ENCODE results near the gene SPHK1.

The SPHK1 gene

DNA sequence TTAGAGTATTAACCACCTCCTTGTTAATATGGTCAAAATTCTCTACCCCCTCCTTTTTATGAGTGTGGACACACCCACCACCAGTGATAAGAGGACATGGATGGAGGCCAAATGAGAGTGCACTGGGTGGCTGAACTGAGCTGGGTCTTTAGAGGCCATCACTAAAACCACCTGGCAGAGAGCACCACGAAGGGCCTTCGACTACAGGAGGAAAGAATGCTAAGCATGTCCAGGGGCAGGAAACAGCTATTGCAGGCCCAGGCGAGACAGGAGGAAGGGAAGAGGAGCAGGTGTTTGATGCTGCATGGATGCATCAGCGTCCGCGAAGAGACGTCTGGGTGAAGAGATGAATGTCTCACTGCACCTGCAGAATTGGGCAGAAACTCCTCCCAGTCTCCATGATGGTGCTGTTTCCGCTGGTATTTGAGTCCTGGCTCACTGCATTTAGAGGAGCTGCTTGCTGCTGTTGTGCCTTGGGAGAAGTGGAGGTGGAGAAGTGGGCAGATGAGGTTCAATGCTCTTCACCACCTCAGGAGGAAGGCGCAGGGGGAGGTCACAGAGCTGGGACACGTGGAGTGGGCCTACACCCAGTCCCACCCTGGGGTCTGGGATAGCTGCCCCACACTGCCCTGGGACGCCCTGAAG, 33.2 kb downstream of the SPHK1 start:
- Histone ChIP-seq H3K9me3 (ENCODE audit: control insufficient read depth, low read length) (no peaks in the 10 kb centered on the region), H3K27me3 (replicated peaks; ENCODE audit: control insufficient read depth, insufficient read depth, low read length, poor library complexity, severe bottlenecking) (no peaks in the 10 kb centered on the region), H3K36me3 (ENCODE audit: control insufficient read depth, insufficient read depth, low read length) (peaks cover 4% of the 10 kb centered on the region), H3K4me3 (ENCODE audit: insufficient read depth, low read depth, low read length, poor library complexity, severe bottlenecking) (no peak overlapping the region), H3K4me1 (ENCODE audit: control insufficient read depth, insufficient read depth, low read length, poor library complexity, severe bottlenecking) (no peaks in the 10 kb centered on the region), H3K27ac (ENCODE audit: insufficient read depth, low read length, poor library complexity, severe bottlenecking) (no peak overlapping the region)
- DNase-seq, result no peak

- no peaks in the 10 kb centered on the region for H3K4me1 ChIP-seq (ENCODE audit: control insufficient read depth, insufficient read depth, low read length, poor library complexity, severe bottlenecking)
- no peak overlapping the region for H3K4me3 ChIP-seq (ENCODE audit: insufficient read depth, low read depth, low read length, poor library complexity, severe bottlenecking)
- H3K27me3 ChIP-seq (replicated peaks; ENCODE audit: control insufficient read depth, insufficient read depth, low read length, poor library complexity, severe bottlenecking), result no peaks in the 10 kb centered on the region
- no peak overlapping the region for H3K27ac ChIP-seq (ENCODE audit: insufficient read depth, low read length, poor library complexity, severe bottlenecking)
- H3K36me3 ChIP-seq (ENCODE audit: control insufficient read depth, insufficient read depth, low read length), result peaks cover 4% of the 10 kb centered on the region
- no peaks in the 10 kb centered on the region for H3K9me3 ChIP-seq (ENCODE audit: control insufficient read depth, low read length)
- no peak for DNase-seq
Observed at GRCh38 chr17:76419576-76420260, 35.3 kb downstream of the SPHK1 start.

DNA sequence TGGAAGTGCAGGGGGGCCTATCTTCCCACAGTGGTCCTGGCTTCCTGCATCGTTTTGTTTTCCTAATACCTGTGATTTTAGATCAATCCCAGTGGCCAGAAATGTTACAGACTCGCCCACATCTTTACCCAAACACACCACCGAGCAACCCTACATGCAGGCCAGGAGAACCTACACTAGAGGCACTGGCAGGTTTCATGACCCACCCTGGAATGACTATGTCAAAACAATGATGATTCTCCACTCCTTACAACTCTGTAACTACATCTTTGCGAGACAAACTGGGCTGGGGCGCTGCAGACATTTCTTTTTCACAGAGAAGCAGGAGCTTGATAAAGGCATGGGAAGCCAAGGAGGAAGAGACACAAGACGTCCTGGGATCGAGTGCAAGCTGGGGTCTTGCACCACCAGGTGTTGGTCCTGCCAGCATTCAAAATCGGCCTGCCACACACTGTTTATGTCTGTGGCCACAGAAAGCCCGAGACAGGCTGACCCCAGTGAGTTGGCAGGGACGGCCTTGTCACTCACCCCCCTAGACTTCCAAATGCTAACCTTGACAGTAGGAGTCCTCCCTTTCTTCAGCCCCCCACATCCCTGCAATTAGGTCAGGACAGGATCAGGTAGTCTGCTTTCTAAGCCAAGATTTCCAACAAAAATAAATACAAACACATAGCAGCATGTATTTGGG, 36.1 kb downstream of the SPHK1 start:
- Histone ChIP-seq H3K9me3 (ENCODE audit: control insufficient read depth, low read length) (no peaks in the 10 kb centered on the region), H3K4me1 (ENCODE audit: control insufficient read depth, insufficient read depth, low read length, poor library complexity, severe bottlenecking) (no peaks in the 10 kb centered on the region), H3K36me3 (ENCODE audit: control insufficient read depth, insufficient read depth, low read length) (peaks cover 4% of the 10 kb centered on the region), H3K27me3 (replicated peaks; ENCODE audit: control insufficient read depth, insufficient read depth, low read length, poor library complexity, severe bottlenecking) (no peaks in the 10 kb centered on the region), H3K4me3 (ENCODE audit: insufficient read depth, low read depth, low read length, poor library complexity, severe bottlenecking) (no peak overlapping the region), H3K27ac (ENCODE audit: insufficient read depth, low read length, poor library complexity, severe bottlenecking) (no peak overlapping the region)
- no peak for DNase-seq

DNA sequence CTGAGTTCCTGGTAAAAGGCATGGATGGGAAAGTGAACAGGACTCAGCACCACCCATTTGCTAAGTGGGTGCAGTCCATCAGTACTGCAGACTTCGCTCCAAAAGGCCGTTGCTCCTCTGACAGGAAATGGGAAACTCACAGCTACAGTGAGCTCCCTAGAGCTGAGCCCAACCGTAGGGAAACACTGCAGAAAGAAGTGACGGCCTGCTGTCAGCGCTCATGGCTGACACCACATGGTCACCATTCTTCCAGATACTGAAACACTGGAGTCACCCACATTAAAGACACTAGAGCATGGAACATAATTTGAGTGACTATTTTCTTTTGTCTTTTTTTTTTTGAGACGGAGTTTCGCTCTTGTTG, 36.6 kb downstream of the SPHK1 start:
- Histone ChIP-seq H3K27me3 (replicated peaks; ENCODE audit: control insufficient read depth, insufficient read depth, low read length, poor library complexity, severe bottlenecking) (no peaks in the 10 kb centered on the region), H3K4me3 (ENCODE audit: insufficient read depth, low read depth, low read length, poor library complexity, severe bottlenecking) (no peak overlapping the region), H3K9me3 (ENCODE audit: control insufficient read depth, low read length) (no peaks in the 10 kb centered on the region), H3K36me3 (ENCODE audit: control insufficient read depth, insufficient read depth, low read length) (peaks cover 4% of the 10 kb centered on the region), H3K27ac (ENCODE audit: insufficient read depth, low read length, poor library complexity, severe bottlenecking) (no peak overlapping the region), H3K4me1 (ENCODE audit: control insufficient read depth, insufficient read depth, low read length, poor library complexity, severe bottlenecking) (no peaks in the 10 kb centered on the region)
- no peak for DNase-seq

- no peaks in the 10 kb centered on the region for H3K27me3 ChIP-seq (replicated peaks; ENCODE audit: control insufficient read depth, insufficient read depth, low read length, poor library complexity, severe bottlenecking)
- DNase-seq, result no peak
- H3K4me3 ChIP-seq (ENCODE audit: insufficient read depth, low read depth, low read length, poor library complexity, severe bottlenecking), result no peak overlapping the region
- no peak overlapping the region for H3K27ac ChIP-seq (ENCODE audit: insufficient read depth, low read length, poor library complexity, severe bottlenecking)
- no peaks in the 10 kb centered on the region for H3K9me3 ChIP-seq (ENCODE audit: control insufficient read depth, low read length)
- peaks cover 4% of the 10 kb centered on the region for H3K36me3 ChIP-seq (ENCODE audit: control insufficient read depth, insufficient read depth, low read length)
- no peaks in the 10 kb centered on the region for H3K4me1 ChIP-seq (ENCODE audit: control insufficient read depth, insufficient read depth, low read length, poor library complexity, severe bottlenecking)
Observed at GRCh38 chr17:76422406-76422805, 38.0 kb downstream of the SPHK1 start.

DNA sequence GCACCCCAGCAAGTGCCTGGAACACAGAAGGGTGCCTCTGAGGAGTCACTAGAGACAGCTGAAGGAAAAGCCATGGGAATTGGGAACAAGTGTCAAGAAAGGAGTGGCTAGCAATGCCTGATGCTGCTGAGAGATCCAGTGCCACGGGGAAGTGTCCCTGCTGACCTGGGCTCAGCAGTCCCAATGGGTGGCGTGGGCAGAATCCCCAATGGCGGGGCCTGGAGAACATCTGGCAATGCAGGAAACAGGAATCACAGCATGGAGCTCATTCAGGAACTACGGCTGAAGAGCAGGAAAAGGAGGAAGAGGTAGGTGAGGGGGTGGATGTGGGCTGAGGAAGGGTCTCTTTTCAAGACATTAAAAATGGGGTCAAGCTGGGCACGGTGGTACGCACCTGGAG, 38.5 kb downstream of the SPHK1 start:
- no peaks in the 10 kb centered on the region for H3K4me1 ChIP-seq (ENCODE audit: control insufficient read depth, insufficient read depth, low read length, poor library complexity, severe bottlenecking)
- H3K4me3 ChIP-seq (ENCODE audit: insufficient read depth, low read depth, low read length, poor library complexity, severe bottlenecking), result no peak overlapping the region
- no peak overlapping the region for H3K27ac ChIP-seq (ENCODE audit: insufficient read depth, low read length, poor library complexity, severe bottlenecking)
- H3K27me3 ChIP-seq (replicated peaks; ENCODE audit: control insufficient read depth, insufficient read depth, low read length, poor library complexity, severe bottlenecking), result no peaks in the 10 kb centered on the region
- peaks cover 4% of the 10 kb centered on the region for H3K36me3 ChIP-seq (ENCODE audit: control insufficient read depth, insufficient read depth, low read length)
- DNase-seq, result no peak
- H3K9me3 ChIP-seq (ENCODE audit: control insufficient read depth, low read length), result no peaks in the 10 kb centered on the region

DNA sequence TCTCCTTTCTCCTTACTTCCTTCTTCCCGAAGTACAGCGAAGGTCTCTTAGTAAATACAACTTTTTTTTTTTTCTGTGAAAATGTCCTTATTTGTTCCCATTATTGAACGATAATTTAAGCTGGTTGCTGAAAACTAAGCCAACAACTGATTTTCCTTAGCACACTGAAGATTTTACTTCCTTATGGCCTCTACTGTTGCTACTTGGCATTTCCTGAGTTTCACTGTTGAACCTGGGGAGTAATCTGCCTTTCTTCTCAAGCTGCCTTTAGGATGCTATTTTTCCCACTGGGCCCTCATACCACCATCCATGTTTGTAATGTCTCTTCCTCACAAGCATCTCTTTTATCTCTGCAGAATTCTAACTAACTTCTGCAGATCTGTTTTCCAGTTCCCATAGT, 42.4 kb downstream of the SPHK1 start:
- Histone ChIP-seq H3K27ac (ENCODE audit: insufficient read depth, low read length, poor library complexity, severe bottlenecking) (no peak overlapping the region), H3K9me3 (ENCODE audit: control insufficient read depth, low read length) (no peaks in the 10 kb centered on the region), H3K27me3 (replicated peaks; ENCODE audit: control insufficient read depth, insufficient read depth, low read length, poor library complexity, severe bottlenecking) (no peaks in the 10 kb centered on the region), H3K36me3 (ENCODE audit: control insufficient read depth, insufficient read depth, low read length) (peaks cover 2% of the 10 kb centered on the region), H3K4me1 (ENCODE audit: control insufficient read depth, insufficient read depth, low read length, poor library complexity, severe bottlenecking) (no peaks in the 10 kb centered on the region), H3K4me3 (ENCODE audit: insufficient read depth, low read depth, low read length, poor library complexity, severe bottlenecking) (no peak overlapping the region)
- DNase-seq, result no peak

DNA sequence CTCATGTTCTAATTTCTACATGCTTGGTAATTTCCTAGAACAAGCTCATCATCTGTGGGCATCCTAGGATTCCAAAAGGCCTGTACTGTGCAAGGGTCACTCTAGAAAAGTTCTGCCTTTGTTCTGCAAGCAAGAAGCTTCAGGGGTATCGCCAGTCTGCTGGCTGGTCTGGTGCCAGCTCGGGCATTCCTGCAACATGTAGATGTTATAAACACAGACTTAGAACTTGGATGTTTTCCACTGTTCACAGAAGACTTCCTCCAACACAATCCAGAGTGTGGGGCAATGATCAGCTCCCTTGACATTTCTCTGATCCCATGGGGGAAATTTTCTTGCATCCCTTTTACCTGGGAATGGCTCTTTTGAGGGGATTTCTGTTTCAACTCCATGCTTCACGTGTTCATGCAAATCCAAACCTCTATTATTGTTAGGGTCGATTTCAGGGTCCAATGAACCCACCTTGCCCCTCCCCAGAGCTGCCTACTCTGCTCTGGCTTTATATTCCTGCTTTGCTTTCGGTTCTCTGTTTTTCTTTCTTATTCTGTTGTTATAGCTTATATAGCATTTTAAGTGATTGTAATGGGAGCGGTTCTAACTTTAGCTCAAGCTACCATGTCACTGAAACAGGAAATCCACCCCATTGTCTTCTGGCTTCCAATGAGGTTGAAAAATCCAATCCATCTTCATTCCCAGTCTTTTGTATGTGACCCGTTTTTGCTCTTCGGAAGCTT, 43.3 kb downstream of the SPHK1 start:
- no peaks in the 10 kb centered on the region for H3K36me3 ChIP-seq (ENCODE audit: control insufficient read depth, insufficient read depth, low read length)
- H3K4me3 ChIP-seq (ENCODE audit: insufficient read depth, low read depth, low read length, poor library complexity, severe bottlenecking), result no peak overlapping the region
- no peaks in the 10 kb centered on the region for H3K27me3 ChIP-seq (replicated peaks; ENCODE audit: control insufficient read depth, insufficient read depth, low read length, poor library complexity, severe bottlenecking)
- H3K4me1 ChIP-seq (ENCODE audit: control insufficient read depth, insufficient read depth, low read length, poor library complexity, severe bottlenecking), result no peaks in the 10 kb centered on the region
- no peak for DNase-seq
- H3K9me3 ChIP-seq (ENCODE audit: control insufficient read depth, low read length), result no peaks in the 10 kb centered on the region
- no peak overlapping the region for H3K27ac ChIP-seq (ENCODE audit: insufficient read depth, low read length, poor library complexity, severe bottlenecking)

GRCh38 chr17:76428511-76428910, 44.1 kb downstream of the SPHK1 start:
- Histone ChIP-seq H3K36me3 (ENCODE audit: control insufficient read depth, insufficient read depth, low read length) (no peaks in the 10 kb centered on the region), H3K27ac (ENCODE audit: insufficient read depth, low read length, poor library complexity, severe bottlenecking) (no peak overlapping the region), H3K4me3 (ENCODE audit: insufficient read depth, low read depth, low read length, poor library complexity, severe bottlenecking) (no peak overlapping the region), H3K9me3 (ENCODE audit: control insufficient read depth, low read length) (no peaks in the 10 kb centered on the region), H3K27me3 (replicated peaks; ENCODE audit: control insufficient read depth, insufficient read depth, low read length, poor library complexity, severe bottlenecking) (no peaks in the 10 kb centered on the region), H3K4me1 (ENCODE audit: control insufficient read depth, insufficient read depth, low read length, poor library complexity, severe bottlenecking) (no peaks in the 10 kb centered on the region)
- DNase-seq, result no peak

GRCh38 chr17:76431509-76431908, 47.1 kb downstream of the SPHK1 start:
- DNase-seq, result no peak
- no peaks in the 10 kb centered on the region for H3K4me1 ChIP-seq (ENCODE audit: control insufficient read depth, insufficient read depth, low read length, poor library complexity, severe bottlenecking)
- H3K36me3 ChIP-seq (ENCODE audit: control insufficient read depth, insufficient read depth, low read length), result peaks cover 5% of the 10 kb centered on the region
- H3K4me3 ChIP-seq (ENCODE audit: insufficient read depth, low read depth, low read length, poor library complexity, severe bottlenecking), result no peak overlapping the region
- H3K9me3 ChIP-seq (ENCODE audit: control insufficient read depth, low read length), result no peaks in the 10 kb centered on the region
- no peaks in the 10 kb centered on the region for H3K27me3 ChIP-seq (replicated peaks; ENCODE audit: control insufficient read depth, insufficient read depth, low read length, poor library complexity, severe bottlenecking)
- H3K27ac ChIP-seq (ENCODE audit: insufficient read depth, low read length, poor library complexity, severe bottlenecking), result no peak overlapping the region
